K562 (cell line): ENCODE data around the gene GPR78. TPM values are rescaled to one million over a fixed set of nuclear protein-coding genes. Genes with fewer than 3 reads are reported as not detected.

Experiments used
- E2F5 ChIP-seq: sonication (generic); formaldehyde crosslinking; IDR thresholded peaks from 2 replicates; pipeline ENCODE4 v1.8.0; 2022; ENCODE audit warnings: mild to moderate bottlenecking, missing genetic modification reagents
- GATAD2A ChIP-seq: fragments of 450-650 bp; IDR thresholded peaks from 2 replicates; pipeline ENCODE4 v1.6.1; 2017
- HDAC3 ChIP-seq: fragments of 450-650 bp; IDR thresholded peaks from 2 replicates; pipeline ENCODE4 v1.6.1; 2018; ENCODE audit warnings: borderline replicate concordance, mild to moderate bottlenecking, moderate library complexity; ENCODE audit not compliant: partially characterized antibody
- KDM5B ChIP-seq: fragments of 200-600 bp; sonication (generic); IDR thresholded peaks from 2 replicates; pipeline ENCODE4 v1.6.1; 2012; ENCODE audit warnings: low read depth, mild to moderate bottlenecking, moderate library complexity, low read length, control low read depth, inconsistent platforms; ENCODE audit not compliant: insufficient replicate concordance
- NR2C2 ChIP-seq, 2 experiments: fragments of 200-800 bp in 1 of 2; sonication (Bioruptor generic) in 1 of 2; sonication (generic) in 1 of 2; formaldehyde crosslinking in 1 of 2; IDR thresholded peaks; 2 replicates each; pipeline versions ENCODE4 v1.6.1 to v1.8.0; 2016 to 2022; ENCODE audit warnings: mild to moderate bottlenecking in 1 of 2, missing compliant biosample characterization in 1 of 2, missing genetic modification characterization in 1 of 2, missing genetic modification reagents in 1 of 2
- NR3C1 ChIP-seq: sonication (generic); formaldehyde crosslinking; IDR thresholded peaks from 2 replicates; pipeline ENCODE4 v1.8.1; 2022; ENCODE audit warnings: missing genetic modification reagents
- RBFOX2 ChIP-seq: fragments of 200-400 bp; formaldehyde crosslinking; IDR thresholded peaks from 2 replicates; pipeline ENCODE4 v1.6.1; 2017; ENCODE audit warnings: low read depth, mild to moderate bottlenecking, low read length, moderate library complexity
- SMAD4 ChIP-seq: fragments of 250-450 bp; sonication (Bioruptor Pico); conservative IDR thresholded peaks from 2 replicates; pipeline ENCODE4 v1.8.0; 2021; ENCODE audit warnings: inconsistent platforms, mild to moderate bottlenecking, moderate library complexity
- TSHZ1 ChIP-seq: fragments of 250-450 bp; sonication (Bioruptor Pico); IDR thresholded peaks from 2 replicates; pipeline ENCODE4 v1.4.0; 2020; ENCODE audit warnings: mild to moderate bottlenecking, moderate library complexity
- ZBTB40 ChIP-seq, 2 experiments: fragments of 450-650 bp in 1 of 2; sonication (generic) in 1 of 2; formaldehyde crosslinking in 1 of 2; IDR thresholded peaks; 2 replicates each; pipeline versions ENCODE4 v1.7.1 to v1.9.0; 2016 to 2022; ENCODE audit warnings: inconsistent platforms in 1 of 2, mild to moderate bottlenecking in 1 of 2, missing genetic modification reagents in 1 of 2
- ZNF197 ChIP-seq: fragments of 200-800 bp; sonication (Bioruptor generic); IDR thresholded peaks from 2 replicates; pipeline ENCODE4 v1.6.1; 2016; ENCODE audit warnings: low read depth, missing genetic modification characterization, missing compliant biosample characterization
- ZNF589 ChIP-seq: fragments of 200-800 bp; sonication (Bioruptor generic); IDR thresholded peaks from 2 replicates; pipeline ENCODE4 v1.6.1; 2016; ENCODE audit warnings: low read depth, missing genetic modification characterization, missing compliant biosample characterization
- polyA plus RNA-seq, 8 experiments: library from polyadenylated mRNA; depleted of rRNA in 4 of 8; stranded (reverse) in 5 of 8; unstranded in 3 of 8; fragments of >200 nt; fragmentation: Nextera tagmentation in 2 of 8; fragmentation: Illumina TruSeq in 1 of 8; extraction: Ambion mirVana in 2 of 8; extraction: Trizol in 1 of 8; gene quantifications; 2 replicates each; pipeline versions ENCODE4 v1.2.1 to v1.2.3, GENCODE V29; 2011 to 2014; ENCODE audit warnings: inconsistent platforms in 1 of 8, missing spikeins in 1 of 8
- total RNA-seq, 7 experiments: library from RNA; depleted of rRNA in 6 of 7; stranded (reverse); fragments of >200 nt in 6 of 7; fragmentation: Illumina TruSeq in 2 of 7; extraction: Trizol in 2 of 7; gene quantifications; 2 replicates each; pipeline versions ENCODE4 v1.2.1 to v1.2.3, GENCODE V29; 2011 to 2021; ENCODE audit warnings: low replicate concordance in 1 of 7

GPR78 gene
- total and polyA plus RNA-seq, 9 of the 15 experiments (the other 6 are each of a cell fraction or from before 2014, with no cell fraction given): 0.04 to 0.13 (median 0.07) TPM; not detected in 4

GRCh38 chr4:8549352-8549931 lies 30.8 kb upstream of the GPR78 start (continued):
- TF ChIP-seq RBFOX2: peak; percentile 51; the same call in 1 of the 2 replicates
- no peak for TF ChIP-seq NR3C1 (CRISPR knock-in tag)
- TF ChIP-seq SMAD4 (CRISPR knock-in tag): peak; percentile 90
- TF ChIP-seq GATAD2A: peak; percentile 34; the same call in 1 of the 2 replicates
- TF ChIP-seq ZNF589 (CRISPR knock-in tag): peak; percentile 83
- TF ChIP-seq ZNF197 (CRISPR knock-in tag): no peak
- no peak for TF ChIP-seq E2F5 (CRISPR knock-in tag)
- TF ChIP-seq ZBTB40 (IDR thresholded peaks at IDR 0.05): peak; percentile 57
- no peak for TF ChIP-seq ZBTB40 (CRISPR knock-in tag; IDR thresholded peaks at IDR 0.05)
- no peak for TF ChIP-seq NR2C2 (CRISPR knock-in tag; IDR thresholded peaks at IDR 0.05)
- peak; percentile 48 for TF ChIP-seq NR2C2 (tag; IDR thresholded peaks at IDR 0.05)
- TF ChIP-seq HDAC3: no peak
- TF ChIP-seq KDM5B: peak; percentile 13
- peak; percentile 36; the same call in 1 of the 2 replicates for TF ChIP-seq TSHZ1 (CRISPR knock-in tag)
